Skeletal muscle cell (primary cell): ENCODE data around the gene ADARB2.
"Not testable (repeated sequence)": the region's sequence is repeated elsewhere in the genome, so short reads cannot be mapped to it uniquely, and the experiment has no call there.

Experiments used
- DNase-seq: peaks from one replicate; pipeline ENCODE4 v3.0.0-alpha.2; 2010; ENCODE audit warnings: low read depth
- H3K4me3 ChIP-seq: 2 replicates; pipeline ENCODE4 v1.5.1; 2011; ENCODE audit warnings: low read depth, mild to moderate bottlenecking, control low read depth, low read length, moderate library complexity

Gene ADARB2

DNA sequence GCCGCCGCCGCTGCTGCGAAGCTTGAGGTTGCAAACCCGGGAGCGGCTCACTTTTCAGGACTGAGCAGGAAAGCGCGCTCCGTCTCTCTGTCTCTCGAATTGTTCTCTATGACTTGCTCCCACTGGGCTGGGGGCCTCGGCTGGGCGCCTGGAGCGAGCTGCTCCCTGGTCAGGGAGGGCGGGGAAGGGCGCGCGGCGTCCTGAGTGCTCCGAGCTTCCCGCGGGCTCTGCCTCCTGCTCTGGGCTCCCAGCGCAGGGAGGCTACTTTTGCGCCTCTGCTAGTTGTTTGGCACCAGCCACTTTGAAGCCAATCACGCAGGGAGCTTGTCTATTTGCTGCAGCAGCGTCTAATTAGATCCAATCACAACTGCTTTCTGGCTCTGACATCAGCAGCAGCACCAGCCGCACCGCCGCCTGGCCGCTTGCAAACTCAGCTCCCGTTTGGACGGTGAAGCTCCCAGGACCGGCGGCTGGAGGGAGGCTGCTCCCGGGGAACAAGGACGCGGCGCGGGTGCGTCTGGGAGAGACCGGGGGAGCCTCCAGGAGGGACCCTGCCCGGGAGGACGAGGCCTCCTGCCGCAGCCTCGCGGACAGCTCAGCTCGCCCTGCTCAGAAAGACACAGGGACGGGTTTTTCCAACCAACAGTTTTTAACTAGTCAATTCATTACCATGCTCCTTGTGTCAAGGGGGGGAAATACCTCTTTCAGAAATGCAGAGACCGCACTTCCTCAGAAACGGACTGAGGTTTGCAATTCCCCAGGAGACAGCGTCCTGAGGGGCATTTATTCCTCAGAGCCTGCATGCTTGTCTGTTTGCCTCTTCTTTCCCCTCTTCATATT lies at the start of gene ADARB2:
Gene ADARB2, minus strand, starts transcription at position 304 of the 840 bp plus-strand sequence.
- no peak within 1 kb of the TSS for H3K4me3 ChIP-seq

DNA sequence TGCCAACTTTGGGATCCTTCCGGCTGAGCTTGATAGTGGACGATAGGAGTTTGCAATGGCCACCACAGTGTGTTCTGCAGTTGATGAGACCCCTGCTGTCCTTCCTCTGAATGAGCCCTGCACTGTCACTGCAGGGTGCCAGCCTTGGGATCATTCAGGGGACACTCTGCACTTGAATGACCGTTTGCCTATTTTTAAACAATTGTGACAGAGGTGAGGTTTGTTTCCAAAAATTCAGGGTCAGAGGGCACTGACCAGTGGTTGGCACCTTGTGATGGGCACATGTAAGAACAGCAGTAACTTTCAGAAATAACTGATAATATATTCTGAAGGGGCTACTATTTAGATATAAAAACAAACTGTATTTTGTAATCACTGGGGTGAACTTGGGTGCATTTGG lies 48.5 kb upstream of the ADARB2 start:
- no peak overlapping the region for H3K4me3 ChIP-seq
- DNase-seq, result no peak

More for the DNA sequence above, at the start of gene ADARB2:
- no peak for DNase-seq

DNA sequence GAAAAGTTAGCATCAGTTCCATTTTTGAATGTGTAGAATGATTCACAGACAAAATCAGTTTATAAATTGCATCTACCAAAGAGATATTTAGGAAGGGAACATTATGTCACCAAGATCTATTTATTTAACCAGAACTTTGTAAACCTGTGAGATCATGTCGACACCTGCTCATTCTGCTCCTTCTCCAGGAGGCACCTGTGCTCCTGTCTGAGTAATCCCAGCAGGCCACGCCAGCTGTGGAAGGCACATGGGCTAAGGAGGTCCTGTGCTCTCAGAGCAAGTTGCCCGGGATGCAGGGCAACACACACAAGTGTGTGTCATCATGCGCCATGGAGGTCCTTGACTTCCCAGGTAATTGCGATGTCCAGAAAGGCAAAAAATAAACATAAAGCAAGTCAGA lies 45.5 kb upstream of the ADARB2 start:
- DNase-seq, result no peak
- H3K4me3 ChIP-seq, result no peak overlapping the region

DNA sequence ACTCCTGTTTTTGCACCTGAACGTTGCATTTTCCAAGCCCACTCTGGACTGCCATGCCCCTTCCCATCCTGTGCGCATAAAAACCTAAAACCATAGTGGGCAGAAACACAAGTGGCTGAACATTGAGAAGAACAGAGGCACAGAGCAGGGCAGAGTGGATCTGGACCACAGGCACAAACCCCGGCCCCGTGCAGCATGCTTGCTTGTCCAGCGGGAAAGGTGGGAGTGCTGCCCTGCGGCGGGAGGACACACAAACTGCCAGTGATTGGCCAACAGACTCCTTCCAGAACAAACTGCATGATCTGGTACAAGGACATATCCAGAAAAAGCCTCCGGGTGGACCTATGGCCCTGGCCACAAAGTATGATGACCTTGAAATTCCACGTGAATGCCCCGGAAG lies 42.5 kb upstream of the ADARB2 start:
- no peak overlapping the region for H3K4me3 ChIP-seq
- DNase-seq, result no peak

DNA sequence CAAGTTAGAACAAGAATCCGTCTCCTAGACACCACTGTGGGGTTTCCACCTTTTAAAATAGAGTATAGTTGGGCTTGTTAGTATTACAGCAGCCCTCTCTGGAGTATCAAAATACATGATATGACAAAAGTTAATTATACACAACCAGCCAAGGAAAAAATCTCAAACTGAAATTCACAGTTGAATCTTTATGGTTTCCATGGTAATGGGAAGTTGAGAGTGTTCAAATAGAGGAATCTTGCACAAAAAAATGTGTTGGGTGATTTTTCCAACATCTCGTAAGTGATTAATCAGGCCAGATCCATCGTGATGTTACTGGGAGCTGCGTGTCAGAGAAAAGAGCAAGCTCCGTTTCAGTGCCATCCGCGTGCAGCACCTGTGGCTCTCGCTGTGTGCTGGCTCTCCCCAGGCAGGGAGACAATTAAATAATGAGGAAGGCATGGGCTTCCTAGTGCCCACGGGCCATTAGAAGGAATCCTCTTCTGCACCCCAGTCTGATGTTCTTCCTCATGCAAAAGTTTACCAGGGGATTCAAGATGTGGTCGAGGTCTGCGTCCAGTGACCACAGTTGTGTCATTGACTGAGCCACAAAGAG lies 41.1 kb upstream of the ADARB2 start:
- H3K4me3 ChIP-seq, result no peak overlapping the region
- no peak for DNase-seq

DNA sequence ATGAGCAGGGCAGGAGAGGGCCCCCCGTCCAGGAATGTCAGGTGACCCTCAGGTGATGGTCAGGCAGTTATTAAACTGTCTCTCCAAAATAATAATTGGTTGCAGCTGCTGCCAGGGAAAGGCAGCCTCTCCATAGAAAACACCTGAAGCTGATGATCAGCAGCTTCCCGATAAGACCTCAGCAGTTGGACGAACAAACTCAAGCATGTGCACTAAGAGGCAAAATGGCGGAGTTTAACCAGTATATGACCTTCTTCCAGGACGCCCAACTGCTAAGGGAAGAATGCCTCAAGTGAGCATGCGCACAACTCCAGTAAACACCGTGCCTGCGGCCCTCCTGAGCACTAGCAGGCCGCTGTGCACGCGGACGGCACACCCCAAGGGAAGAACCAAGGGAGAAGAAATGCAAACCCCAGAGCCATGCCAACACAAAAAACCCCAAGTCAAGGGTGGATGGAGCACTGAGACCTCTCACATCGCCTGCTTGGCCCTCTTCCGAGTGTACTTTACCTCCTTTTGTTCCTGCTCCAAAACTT lies 38.9 kb upstream of the ADARB2 start:
- DNase-seq, result no peak
- H3K4me3 ChIP-seq, result no peak overlapping the region

DNA sequence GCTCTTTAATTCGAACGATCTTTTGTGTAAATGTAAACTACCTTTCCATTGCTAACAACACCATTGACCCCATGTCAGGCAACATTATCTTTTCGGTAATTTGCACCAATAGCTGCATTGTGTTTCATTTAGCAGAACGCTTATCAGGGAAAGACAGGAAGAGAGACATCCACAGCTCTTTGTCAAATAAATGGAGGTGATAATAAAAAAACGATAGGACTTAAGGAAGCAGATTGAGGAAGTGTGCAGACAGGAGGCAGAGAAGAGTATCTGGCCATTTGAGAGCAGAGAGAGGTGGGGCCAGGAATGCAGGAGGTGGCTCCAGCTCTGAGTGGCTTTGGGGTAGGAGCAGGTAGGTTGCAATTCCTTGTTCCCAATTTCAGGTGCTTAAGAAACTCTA lies 37.5 kb upstream of the ADARB2 start:
- DNase-seq, result no peak
- H3K4me3 ChIP-seq, result no peak overlapping the region

DNA sequence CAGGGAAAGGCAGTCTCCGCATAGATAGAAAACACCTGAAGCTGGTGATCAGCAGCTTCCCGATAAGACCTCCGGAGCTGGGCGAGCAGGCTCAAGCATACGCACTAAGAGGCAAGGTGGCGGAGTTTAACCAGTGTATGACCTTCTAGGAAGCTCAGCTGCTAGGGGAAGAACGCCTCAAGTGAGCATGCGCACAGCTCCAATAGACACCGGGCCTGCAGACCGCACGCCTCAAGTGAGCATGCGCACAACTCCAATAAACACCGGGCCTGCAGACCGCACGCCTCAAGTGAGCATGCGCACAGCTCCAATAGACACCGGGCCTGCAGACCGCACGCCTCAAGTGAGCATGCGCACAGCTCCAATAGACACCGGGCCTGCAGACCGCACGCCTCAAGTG lies 35.9 kb upstream of the ADARB2 start:
- not testable (repeated sequence) for DNase-seq, H3K4me3 ChIP-seq

DNA sequence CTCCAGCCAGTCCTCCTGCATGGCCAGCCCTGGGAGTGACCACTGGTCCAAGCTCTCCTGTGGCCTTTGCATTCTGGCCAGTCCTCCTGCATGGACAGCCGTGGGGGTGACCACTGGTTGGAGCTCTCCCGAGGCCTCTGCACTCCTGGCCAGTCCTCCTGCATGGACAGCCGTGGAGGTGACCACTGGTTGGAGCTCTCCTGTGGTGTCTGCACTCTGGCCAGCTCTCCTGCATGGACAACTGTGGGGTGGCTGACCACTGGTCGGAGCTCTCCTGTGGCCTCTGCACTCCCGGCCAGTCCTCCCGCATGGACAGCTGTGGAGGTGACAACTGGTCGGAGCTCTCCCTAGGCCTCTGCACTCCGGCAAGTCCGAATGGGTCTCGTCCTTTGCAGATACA lies 28.7 kb upstream of the ADARB2 start:
- DNase-seq, result no peak
- no peak overlapping the region for H3K4me3 ChIP-seq

DNA sequence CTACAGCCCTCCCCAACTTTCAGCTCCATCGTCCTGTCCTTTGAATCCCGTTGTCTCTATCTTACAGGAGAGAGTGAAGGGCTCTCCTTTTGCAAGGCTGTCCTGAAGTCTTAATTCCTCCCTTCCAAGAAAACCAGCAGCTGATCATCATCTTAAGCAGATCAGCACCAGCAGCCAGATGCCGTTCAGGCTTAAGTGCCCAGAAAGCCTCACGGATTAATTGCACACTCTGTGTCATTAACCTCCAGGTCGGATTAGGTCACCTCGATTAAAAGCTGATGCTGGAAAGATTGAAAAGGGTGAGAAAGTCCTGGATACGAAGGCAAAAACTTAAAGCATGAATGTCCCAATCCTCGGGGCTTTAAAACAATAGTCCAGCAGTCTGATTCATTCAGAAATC lies 24.8 kb upstream of the ADARB2 start:
- no peak overlapping the region for H3K4me3 ChIP-seq
- DNase-seq, result no peak

DNA sequence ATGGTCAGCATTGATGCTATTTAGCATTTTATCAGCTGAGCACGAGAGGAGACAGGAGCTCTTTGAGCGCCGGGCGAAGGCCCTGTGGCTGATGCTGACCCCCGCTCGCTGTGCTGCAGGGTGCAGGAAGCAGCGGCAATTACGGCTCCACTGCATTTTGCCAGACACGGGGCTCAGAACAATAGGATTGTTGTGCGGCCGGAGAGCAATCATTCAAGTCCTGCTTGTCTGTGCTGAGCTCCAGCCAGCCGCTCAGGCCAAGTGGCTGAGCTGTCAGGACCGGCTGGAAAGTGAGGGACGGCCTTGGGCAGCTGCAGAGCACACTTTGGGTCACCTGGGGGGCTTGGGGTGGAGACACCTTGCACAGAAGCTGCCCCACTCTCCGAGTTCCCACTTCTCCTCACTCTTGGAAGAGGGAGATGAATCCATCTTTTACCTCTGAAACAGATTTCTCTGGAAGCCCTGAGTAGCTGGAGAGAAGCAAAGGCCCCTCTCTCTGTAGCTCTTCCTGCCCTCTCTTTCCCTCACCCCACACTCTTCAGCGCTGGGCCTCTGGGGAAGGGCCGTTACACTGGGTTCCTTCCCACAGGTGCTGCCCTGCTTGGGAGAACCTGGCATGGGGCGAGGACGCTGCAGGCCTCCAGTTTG lies 17.3 kb upstream of the ADARB2 start:
- DNase-seq, result no peak
- H3K4me3 ChIP-seq, result no peak overlapping the region

DNA sequence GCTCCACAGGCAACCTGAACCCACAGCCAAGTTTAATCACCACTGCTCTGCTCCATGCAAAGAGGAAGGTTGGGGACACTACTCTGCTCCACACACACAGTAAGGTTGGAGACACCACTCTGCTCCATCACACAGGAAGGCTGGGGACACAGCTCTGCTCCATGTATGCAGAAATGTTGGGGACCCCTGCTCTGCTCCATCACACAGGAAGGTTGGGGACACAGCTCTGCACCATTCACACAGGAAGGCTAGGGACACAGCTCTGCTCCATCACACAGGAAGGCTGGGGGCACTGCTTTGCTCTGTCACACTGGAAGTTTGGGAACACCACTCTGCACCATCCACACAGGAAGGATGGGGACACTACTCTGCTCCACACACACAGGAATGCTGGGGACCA lies 14.8 kb upstream of the ADARB2 start:
- no peak for DNase-seq
- H3K4me3 ChIP-seq, result no peak overlapping the region

DNA sequence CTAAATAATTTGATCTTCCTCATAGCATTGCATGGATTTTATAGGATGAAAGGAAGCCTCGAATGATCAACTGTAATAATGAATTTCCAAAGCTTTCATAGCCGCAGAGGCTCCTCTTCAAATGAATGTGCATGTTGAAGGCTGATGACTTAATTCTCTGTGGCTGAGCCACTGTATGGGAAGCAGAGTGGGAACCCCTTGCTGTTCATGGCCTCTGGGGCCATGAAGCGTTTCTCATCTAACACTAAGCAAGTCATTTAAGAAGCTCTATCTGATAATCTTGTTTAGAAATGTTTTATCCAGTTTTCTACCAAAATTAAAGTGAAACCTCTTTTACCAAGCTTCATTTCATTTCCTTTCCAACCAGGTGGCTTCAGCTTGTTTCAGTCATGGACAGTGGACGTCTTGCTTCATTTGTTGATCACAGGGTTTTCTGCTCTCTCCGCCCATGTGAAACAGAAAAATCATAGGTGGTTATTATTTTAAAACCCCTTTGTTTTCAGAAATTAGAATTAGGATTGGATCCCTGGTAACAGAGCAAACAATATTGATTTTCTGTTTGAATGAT lies 10.3 kb upstream of the ADARB2 start:
- no peak for DNase-seq

DNA sequence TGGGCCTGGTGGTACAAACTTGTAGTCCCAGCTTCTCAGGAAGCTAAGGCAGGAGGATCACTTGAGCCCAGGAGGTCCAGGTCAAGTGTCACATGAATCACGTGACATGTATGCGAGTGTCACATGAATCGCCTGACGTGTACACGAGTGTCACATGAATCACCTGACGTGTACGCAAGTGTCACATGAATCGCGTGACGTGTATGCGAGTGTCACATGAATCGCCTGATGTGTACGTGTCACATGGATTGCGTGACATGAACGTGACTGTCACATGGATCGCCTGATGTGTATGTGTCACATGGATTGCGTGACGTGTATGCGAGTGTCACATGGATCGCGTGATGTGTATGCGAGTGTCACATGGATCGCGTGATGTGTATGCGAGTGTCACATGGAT lies 9.5 kb upstream of the ADARB2 start:
- H3K4me3 ChIP-seq, result no peak overlapping the region
- DNase-seq, result no peak

More for the DNA sequence above, 10.3 kb upstream of the ADARB2 start:
- H3K4me3 ChIP-seq, result no peak overlapping the region

DNA sequence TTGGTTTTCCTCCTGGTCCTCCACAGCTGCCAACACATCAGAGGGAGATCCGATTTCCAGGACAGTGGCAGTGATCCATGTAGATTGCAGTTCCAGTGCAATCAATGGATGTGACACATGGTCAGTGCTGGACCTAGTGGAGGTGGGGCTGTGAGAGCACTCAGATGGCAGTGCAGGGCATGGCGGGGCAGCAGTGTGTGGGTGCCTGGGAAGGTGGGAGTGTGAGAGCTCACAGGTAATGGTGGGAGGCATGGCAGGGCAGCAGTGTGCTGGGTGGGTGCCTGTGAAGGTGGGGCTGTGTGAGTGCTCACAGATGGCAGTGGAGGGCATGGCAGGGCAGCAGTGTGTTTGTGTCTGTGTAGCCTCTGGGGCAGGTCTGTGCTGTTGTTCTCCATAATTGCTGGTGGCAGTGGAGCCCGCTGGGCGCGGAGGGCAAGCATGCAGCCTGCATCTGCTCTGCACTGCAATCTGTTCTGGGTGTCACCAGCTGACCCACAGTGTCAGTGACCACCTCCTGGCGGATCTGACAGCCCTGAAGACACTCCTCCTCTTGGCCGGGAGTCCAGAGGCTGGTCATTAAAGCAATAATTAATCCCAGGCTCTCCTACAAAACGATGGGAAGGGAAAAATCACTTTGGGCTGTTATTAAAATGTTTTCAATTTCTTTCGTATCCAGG lies 8.6 kb upstream of the ADARB2 start:
- H3K4me3 ChIP-seq, result no peak overlapping the region
- no peak for DNase-seq

DNA sequence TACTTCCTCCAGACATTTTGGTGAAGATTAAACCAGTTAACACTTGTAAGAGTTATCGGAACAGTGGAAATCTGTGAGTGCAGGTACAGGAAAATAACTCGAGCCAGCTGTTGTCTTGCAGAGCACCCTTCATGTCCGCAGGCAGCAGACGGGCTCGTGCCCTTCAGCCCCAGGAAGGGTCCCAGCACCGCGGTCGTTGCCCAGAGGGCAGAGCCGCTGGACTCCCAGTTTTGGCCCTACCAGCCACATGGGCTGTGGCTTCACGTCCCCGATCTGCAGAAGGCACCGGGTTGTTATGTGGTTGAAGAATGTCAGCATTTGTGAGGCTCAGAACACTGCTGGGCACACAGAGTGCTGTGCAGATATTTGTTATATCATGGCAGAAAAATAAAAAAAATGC lies 7.2 kb upstream of the ADARB2 start:
- no peak overlapping the region for H3K4me3 ChIP-seq

DNA sequence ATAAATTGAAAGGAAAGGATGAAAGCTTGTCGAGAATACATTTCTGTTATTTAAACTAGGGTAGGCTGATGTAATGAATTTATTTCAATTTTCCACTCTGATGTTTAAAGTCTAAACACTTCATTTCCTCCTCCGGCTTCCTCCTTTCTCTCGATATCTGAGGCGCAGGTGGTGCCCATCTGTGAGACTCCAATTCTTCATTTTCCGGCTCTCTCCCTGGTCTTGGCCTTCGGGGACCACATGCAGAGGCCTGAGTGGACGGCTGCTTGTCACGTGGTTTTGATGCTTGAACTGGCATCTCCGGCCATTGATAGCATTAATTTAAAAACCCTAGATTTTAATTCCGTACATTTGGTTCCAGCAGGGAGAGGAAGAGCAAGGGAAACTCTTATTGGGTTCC lies 5.8 kb upstream of the ADARB2 start:
- no peak overlapping the region for H3K4me3 ChIP-seq
- DNase-seq, result no peak

More for the DNA sequence above, 7.2 kb upstream of the ADARB2 start:
- DNase-seq, result no peak

DNA sequence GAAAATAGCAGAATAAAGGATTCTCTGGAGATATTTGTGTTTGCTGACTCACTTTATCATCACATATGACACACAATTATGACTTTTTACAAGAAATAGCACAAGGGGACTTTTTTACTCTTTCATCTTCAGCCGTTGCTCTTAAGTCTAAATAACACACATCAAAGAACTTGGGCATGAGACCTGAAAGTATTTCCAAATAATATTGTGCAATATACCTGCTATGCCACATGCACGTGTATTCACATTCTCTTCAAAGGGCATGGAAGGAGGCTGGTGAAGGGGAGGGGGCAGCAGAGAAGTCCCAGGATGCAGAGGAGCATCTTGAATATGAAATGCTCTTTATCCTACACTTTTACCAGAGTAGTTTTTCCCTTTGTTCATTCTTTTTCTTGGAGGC lies 4.1 kb upstream of the ADARB2 start:
- DNase-seq, result no peak
- no peak overlapping the region for H3K4me3 ChIP-seq

DNA sequence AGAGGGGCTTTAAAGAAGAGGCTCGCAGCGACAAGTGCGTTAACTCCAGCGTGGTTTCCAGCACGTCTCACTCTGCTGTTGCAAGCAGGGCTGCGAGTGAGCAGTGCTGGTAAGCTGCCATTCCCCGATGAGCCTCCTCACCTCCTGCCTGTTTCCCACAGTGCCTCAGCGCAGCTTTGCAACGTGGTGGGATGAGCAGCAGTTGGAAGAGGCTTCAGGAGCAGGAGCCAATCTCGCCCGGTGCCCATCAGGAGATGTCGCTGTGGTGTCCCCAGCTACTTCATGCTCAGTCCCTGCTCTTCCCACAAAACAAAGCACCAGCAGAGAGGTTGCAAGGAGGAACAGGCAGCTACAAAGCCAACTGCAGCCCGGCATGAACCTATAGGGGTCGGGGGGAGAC lies 2.4 kb upstream of the ADARB2 start:
- DNase-seq, result no peak
- no peak overlapping the region for H3K4me3 ChIP-seq

DNA sequence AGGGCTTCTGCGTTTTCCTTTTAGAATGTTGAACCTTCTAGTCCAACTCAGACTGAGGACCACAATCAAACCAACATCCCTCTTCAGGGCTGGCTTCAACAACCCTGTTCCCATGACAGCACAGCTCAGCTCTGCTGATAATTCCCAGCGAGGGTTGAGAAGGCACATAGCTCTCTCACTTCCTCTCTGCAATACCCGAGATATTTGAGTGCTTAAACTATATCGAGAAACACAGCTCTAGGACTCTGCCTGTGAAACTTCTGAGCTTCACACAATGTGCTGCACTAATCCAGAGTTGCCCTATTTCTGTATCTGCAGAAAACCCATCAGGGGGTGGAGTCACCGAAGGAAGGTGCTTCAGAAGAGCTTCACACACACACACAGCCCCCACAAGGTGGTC lies 1.6 kb upstream of the ADARB2 start:
- DNase-seq, result no peak
- no peak overlapping the region for H3K4me3 ChIP-seq
